K562 (cell line): ENCODE measurements around the gene SERAC1. TPM values are rescaled to one million over a fixed set of nuclear protein-coding genes. Genes with fewer than 3 reads are reported as not detected.

Experiments
- ATAC-seq: fragments of 200-7000 bp; cut with Tn5 transposase; 3 replicates; pipeline ENCODE4 v1.9.1; 2020; ENCODE audit warnings: moderate library complexity
- Bru-seq: library from RNA; stranded (reverse); fragments of 400-500 nt; gene quantifications from one replicate; lab custom pipeline; 2021; lab: Mats Ljungman, UMichigan
- BruChase-seq, 2 experiments: library from RNA; stranded (reverse); fragments of 400-500 nt; gene quantifications; one replicate each; lab custom pipeline; 2021; lab: Mats Ljungman, UMichigan
- BruUV-seq: library from RNA; stranded (reverse); fragments of 400-500 nt; replicated peaks from 2 replicates; lab custom pipeline; 2021; lab: Mats Ljungman, UMichigan
- CTCF ChIA-PET: fragments of 300-600 bp; formaldehyde crosslinking; extraction: SDS; loops from one replicate; lab custom pipeline; 2021; ENCODE audit warnings: low intra/inter-chr PET ratio; lab: Yijun Ruan, JAX
- POLR2A ChIA-PET: fragments of 300-600, 350-650 bp; sonication (Branson Sonifier 250); formaldehyde crosslinking; extraction: SDS; loops from one replicate; lab custom pipeline; 2021; ENCODE audit warnings: antibody characterized with exemption, inconsistent platforms; lab: Yijun Ruan, JAX
- DNase-seq, 4 experiments: peaks; one replicate each; pipeline versions ENCODE4 v3.0.0 to v3.0.0-alpha.2; 2011 to 2018; ENCODE audit warnings: low spot score in 3 of 4, mixed read lengths in 3 of 4; ENCODE audit errors: extremely low read depth in 1 of 4
- FAIRE-seq: peaks from 2 replicates; lab custom pipeline; 2011; peaks lifted over from hg19 to GRCh38; lab: Jason Lieb, UNC
- H2AFZ ChIP-seq: 2 replicates; pipeline ENCODE4 v1.6.0; 2011; ENCODE audit warnings: low read depth, low read length, control low read depth, inconsistent platforms
- H3K27ac ChIP-seq: fragments of 200-600 bp; 3 replicates; pipeline ENCODE4 v1.8.0; 2011; ENCODE audit warnings: low read depth, mild to moderate bottlenecking, control low read depth, inconsistent platforms, low read length, moderate library complexity, mixed read lengths; ENCODE audit errors: extremely low read depth
- H3K27me3 ChIP-seq, 2 experiments: fragments of 300-600 bp in 1 of 2; 2 replicates in 1 of 2; 3 replicates in 1 of 2; pipeline versions ENCODE4 v1.6.0 to v1.8.0; 2011; ENCODE audit warnings: inconsistent platforms in 2 of 2, low read length in 2 of 2, mild to moderate bottlenecking in 1 of 2, mixed read lengths in 1 of 2, moderate library complexity in 1 of 2; ENCODE audit not compliant: control insufficient read depth in 2 of 2, insufficient read depth in 2 of 2
- H3K36me3 ChIP-seq: fragments of 300-600 bp; 3 replicates; pipeline ENCODE4 v1.8.0; 2011; ENCODE audit warnings: mild to moderate bottlenecking, low read length, inconsistent platforms; ENCODE audit not compliant: control insufficient read depth, insufficient read depth
- H3K4me1 ChIP-seq, 2 experiments: fragments of 200-600 bp in 1 of 2; replicated peaks in 1 of 2; 2 replicates in 1 of 2; 3 replicates in 1 of 2; pipeline versions ENCODE4 v1.5.1 to v1.8.0; 2011; ENCODE audit warnings: inconsistent platforms in 2 of 2, low read length in 2 of 2, mild to moderate bottlenecking in 1 of 2, mixed read lengths in 1 of 2, moderate library complexity in 1 of 2; ENCODE audit not compliant: control insufficient read depth in 2 of 2, insufficient read depth in 2 of 2
- H3K4me2 ChIP-seq: 2 replicates; pipeline ENCODE4 v1.6.1; 2011; ENCODE audit warnings: low read length, control low read depth, inconsistent platforms, mixed read lengths; ENCODE audit not compliant: insufficient read depth
- H3K4me3 ChIP-seq: fragments of 200-600 bp; sonication (generic), shearing (Covaris generic); 2 replicates; pipeline ENCODE4 v1.5.1; 2016; ENCODE audit warnings: control low read depth, inconsistent platforms
- H3K79me2 ChIP-seq: fragments of 200-600 bp; 3 replicates; pipeline ENCODE4 v1.8.0; 2011; ENCODE audit warnings: low read length, inconsistent platforms; ENCODE audit not compliant: control insufficient read depth, insufficient read depth
- H3K9ac ChIP-seq, 2 experiments: 2 replicates each; pipeline versions ENCODE4 v1.6.0 to v1.6.1; 2011; ENCODE audit warnings: low read depth in 2 of 2, low read length in 2 of 2, control low read depth in 1 of 2, inconsistent platforms in 1 of 2, mild to moderate bottlenecking in 1 of 2, mixed read lengths in 1 of 2; ENCODE audit not compliant: insufficient read depth in 1 of 2
- H3K9me1 ChIP-seq: one replicate; pipeline ENCODE4 v1.6.0; 2011; ENCODE audit warnings: inconsistent platforms, mild to moderate bottlenecking, low read length, moderate library complexity; ENCODE audit not compliant: control insufficient read depth, insufficient read depth
- H3K9me3 ChIP-seq: replicated peaks from 2 replicates; pipeline ENCODE4 v1.5.1; 2011; ENCODE audit warnings: low read depth, low read length, inconsistent platforms; ENCODE audit not compliant: control insufficient read depth, insufficient read depth
- H4K20me1 ChIP-seq: replicated peaks from 2 replicates; pipeline ENCODE4 v1.6.1; 2011; ENCODE audit warnings: low read length, inconsistent platforms, mixed read lengths; ENCODE audit not compliant: control insufficient read depth, insufficient read depth
- CTBP1 ChIP-seq: fragments of 450-650 bp; IDR thresholded peaks from 2 replicates; pipeline ENCODE4 v1.6.1; 2016; ENCODE audit warnings: borderline replicate concordance
- EGR1 ChIP-seq: fragments of 450-650 bp; conservative IDR thresholded peaks from 2 replicates; pipeline ENCODE4 v1.6.1; 2017; ENCODE audit warnings: mild to moderate bottlenecking
- EZH2 ChIP-seq: IDR thresholded peaks from 2 replicates; pipeline ENCODE4 v1.6.1; 2012; ENCODE audit warnings: low read depth, mild to moderate bottlenecking, inconsistent platforms, low read length, borderline replicate concordance
- FOXK2 ChIP-seq, 2 experiments: fragments of 450-650 bp; IDR thresholded peaks in 1 of 2; conservative IDR thresholded peaks in 1 of 2; 2 replicates each; pipeline ENCODE4 v1.6.1; 2016; ENCODE audit warnings: low read depth in 2 of 2, mild to moderate bottlenecking in 1 of 2
- FOXP4 ChIP-seq: sonication (generic); formaldehyde crosslinking; IDR thresholded peaks from 2 replicates; pipeline ENCODE4 v1.8.0; 2022; ENCODE audit warnings: mild to moderate bottlenecking, missing genetic modification reagents, borderline replicate concordance
- NELFE ChIP-seq: IDR thresholded peaks from 2 replicates; pipeline ENCODE4 v1.6.1; 2011; ENCODE audit warnings: mild to moderate bottlenecking; ENCODE audit not compliant: insufficient read depth, insufficient read length
- POLR2B ChIP-seq: fragments of 450-650 bp; IDR thresholded peaks from 2 replicates; pipeline ENCODE4 v1.6.1; 2018; ENCODE audit warnings: low read depth; ENCODE audit not compliant: partially characterized antibody
- RBBP5 ChIP-seq: fragments of 200-600 bp; sonication (generic); IDR thresholded peaks from 2 replicates; pipeline ENCODE4 v1.6.1; 2012; ENCODE audit warnings: borderline replicate concordance, mild to moderate bottlenecking, low read length, control low read depth, inconsistent platforms; ENCODE audit not compliant: insufficient read depth, poor library complexity, severe bottlenecking
- SRF ChIP-seq, 2 experiments: fragments of 250-450, 450-650 bp in 1 of 2; sonication (Bioruptor Pico) in 1 of 2; sonication (generic) in 1 of 2; formaldehyde crosslinking; IDR thresholded peaks; 2 replicates each; pipeline versions ENCODE4 v1.5.0 to v1.5.1; 2020 to 2022; ENCODE audit warnings: mild to moderate bottlenecking in 1 of 2, missing genetic modification reagents in 1 of 2
- UBTF ChIP-seq, 2 experiments: IDR thresholded peaks; 2 replicates each; pipeline ENCODE4 v1.6.1; 2012; ENCODE audit warnings: improper control_type of control experiment in 2 of 2, low read depth in 2 of 2, low read length in 2 of 2, borderline replicate concordance in 1 of 2
- USF1 ChIP-seq: sonication (generic); formaldehyde crosslinking; IDR thresholded peaks from 2 replicates; pipeline ENCODE4 v1.9.0; 2022; ENCODE audit warnings: mild to moderate bottlenecking, missing genetic modification reagents
- ZNF311 ChIP-seq: fragments of 250-450 bp; sonication (Bioruptor Pico); IDR thresholded peaks from 2 replicates; pipeline ENCODE4 v1.4.0; 2020; ENCODE audit warnings: mild to moderate bottlenecking, moderate library complexity
- ZNF551 ChIP-seq: fragments of 250-450 bp; sonication (Bioruptor Pico); IDR thresholded peaks from 2 replicates; pipeline ENCODE4 v1.5.0; 2021; ENCODE audit warnings: mild to moderate bottlenecking, moderate library complexity
- WGBS: fragments of 100-300 bp; shearing (Covaris generic); methylation state at CpG from one replicate; pipeline ENCODE4 v1.1.6; 2016; ENCODE audit warnings: low coverage, mixed read lengths; ENCODE audit not compliant: insufficient coverage; ENCODE audit errors: missing lambda C conversion rate; 5-methylcytosine and 5-hydroxymethylcytosine counted together
- in situ Hi-C: fragments of 300-500 bp; cut with MboI; formaldehyde crosslinking; loops from 4 replicates; pipeline ENCODE4 v1.15.0; 2018; ENCODE audit warnings: inconsistent platforms, mixed read lengths
- intact Hi-C: fragments of 100-400 bp; cut with micrococcal nuclease; formaldehyde crosslinking; loops from 2 replicates; pipeline ENCODE4 v1.14.2; 2022
- long read RNA-seq, 3 experiments: library from polyadenylated mRNA in 2 of 3; library from RNA in 1 of 3; unstranded in 2 of 3; stranded (forward) in 1 of 3; transcript quantifications; one replicate each; pipeline ENCODE4 v2.0.0, GENCODE V29; 2019 to 2022
- polyA minus RNA-seq, 3 experiments: library from RNA; depleted of rRNA, polyadenylated mRNA; stranded (reverse); fragments of >200 nt; gene quantifications; 2 replicates each; pipeline ENCODE4 v1.2.3, GENCODE V29; 2011
- polyA plus RNA-seq, 8 experiments: library from polyadenylated mRNA; depleted of rRNA in 4 of 8; stranded (reverse) in 5 of 8; unstranded in 3 of 8; fragments of >200 nt; fragmentation: Nextera tagmentation in 2 of 8; fragmentation: Illumina TruSeq in 1 of 8; extraction: Ambion mirVana in 2 of 8; extraction: Trizol in 1 of 8; gene quantifications; 2 replicates each; pipeline versions ENCODE4 v1.2.1 to v1.2.3, GENCODE V29; 2011 to 2014; ENCODE audit warnings: inconsistent platforms in 1 of 8, missing spikeins in 1 of 8
- total RNA-seq, 7 experiments: library from RNA; depleted of rRNA in 6 of 7; stranded (reverse); fragments of >200 nt in 6 of 7; fragmentation: Illumina TruSeq in 2 of 7; extraction: Trizol in 2 of 7; gene quantifications; 2 replicates each; pipeline versions ENCODE4 v1.2.1 to v1.2.3, GENCODE V29; 2011 to 2021; ENCODE audit warnings: low replicate concordance in 1 of 7

Gene SERAC1
- total RNA-seq (2011; cell fraction: chromatin; rRNA removed; ENCODE audit: low replicate concordance) = 4.6 and 10.9 TPM in 2 replicates
- 2.8 and 3.8 TPM in 2 replicates for total RNA-seq (2011; cell fraction: nucleolus; rRNA removed)
- 5.1 and 11.2 TPM in 2 replicates for total RNA-seq (2011; cell fraction: nucleoplasm; rRNA removed)
- 2.2 and 2.8 TPM in 2 replicates for total RNA-seq (2014; rRNA removed)
- total RNA-seq (2014; rRNA removed; fragmentation: Illumina TruSeq; extraction: Trizol) = 3.5 and 4.4 TPM in 2 replicates
- 2.9 and 3.6 TPM in 2 replicates for total RNA-seq (2015; rRNA removed; fragmentation: Illumina TruSeq; extraction: Trizol)
- 2.6 and 4.2 TPM in 2 replicates for total RNA-seq (2021)
- polyA plus RNA-seq (2011; rRNA removed) = 4.8 and 6.2 TPM in 2 replicates
- 1.7 and 3.1 TPM in 2 replicates for polyA plus RNA-seq (2011; cell fraction: cytosol; rRNA removed)
- polyA plus RNA-seq (2011; cell fraction: nucleus; rRNA removed) = 4.4 and 5.3 TPM in 2 replicates
- polyA plus RNA-seq (2012) = 2.8 and 3.8 TPM in 2 replicates
- 3.1 and 3.3 TPM in 2 replicates for polyA plus RNA-seq (2014; fragmentation: Illumina TruSeq; extraction: Trizol)
- 1 to 10 TPM; 1.8 to 2.0 TPM for polyA plus RNA-seq (2014; fragmentation: Nextera tagmentation; extraction: Ambion mirVana)
- 2.2 and 3.4 TPM in 2 replicates for polyA plus RNA-seq (2014; rRNA removed)
- 6.8 and 7.7 TPM in 2 replicates for polyA minus RNA-seq (2011; rRNA and poly(A)+ RNA removed)
- polyA minus RNA-seq (2011; cell fraction: cytosol; rRNA and poly(A)+ RNA removed) = 2.6 and 2.9 TPM in 2 replicates
- polyA minus RNA-seq (2011; cell fraction: nucleus; rRNA and poly(A)+ RNA removed) = 3.4 and 5.3 TPM in 2 replicates
- Bru-seq, nascent RNA = percentile 52 among the genes with signal in this experiment
- percentile 55 among the genes with signal in this experiment for BruChase-seq, experiment 1, labeled RNA remaining after a 2-hour chase
- percentile 57 among the genes with signal in this experiment for BruChase-seq, experiment 2, labeled RNA remaining after a 6-hour chase
- long read RNA-seq, experiment 1, transcript SERAC1-202 (17 exons, 3,940 nt) = major isoform, 5 of 14 reads
- long read RNA-seq, experiment 1, partial matches to known transcripts = 3 of 14 reads
- long read RNA-seq, experiment 1, other reads (novel, unspliced or antisense) = 4 of 14 reads
- long read RNA-seq, experiment 2, partial matches to known transcripts = 2 of 5 reads
- long read RNA-seq, experiment 2, other reads (novel, unspliced or antisense) = 3 of 5 reads
- long read RNA-seq, experiment 3 = 0 reads

GRCh38 chr6:158168040-158168289, at the start of gene SERAC1:
SERAC1 (minus strand) TSS chr6:158168262; CDS start chr6:158158363, 9,899 bp downstream.
- peaks cover 0 to 16% of the 10 kb centered on the region in 2 experiments; a peak in 2 of 5 replicates for H3K4me1 ChIP-seq
- ATAC-seq = peak; percentile 84
- BruUV-seq = no TSS peak
- CTCF ChIA-PET = no interaction called here
- WGBS = 0% methylated on average over 16 of the region's 29 CpGs
- H3K27ac ChIP-seq = peak within 1 kb of the TSS; percentile 96
- no peaks in the 10 kb centered on the region for H3K79me2 ChIP-seq
- H2AFZ ChIP-seq = peak within 1 kb of the TSS; percentile 92
- intact Hi-C loops (no loop called here), in situ Hi-C loops (no loop called here)
- DNase-seq = no peak
- peaks cover 7% of the 10 kb centered on the region; the same call in 2 of the 3 replicates for H3K36me3 ChIP-seq
- POLR2A ChIA-PET = interaction anchor here (0.7 kb wide), 1 partner anchor 15 kb away, joined by 3 read pairs; no protein-coding TSS in a partner anchor
- H3K9me3 ChIP-seq = no peaks in the 10 kb centered on the region
- no peak for FAIRE-seq
- H3K9me1 ChIP-seq = no peaks in the 10 kb centered on the region
- no peaks in the 10 kb centered on the region for H4K20me1 ChIP-seq
- no peaks in the 10 kb centered on the region for H3K27me3 ChIP-seq
- peak within 1 kb of the TSS; percentile 98 for H3K4me2 ChIP-seq
- H3K4me3 ChIP-seq = peak within 1 kb of the TSS; percentile 79
- peak within 1 kb of the TSS; percentile 90 to 93 for H3K9ac ChIP-seq
- TF ChIP-seq ZNF551 (CRISPR knock-in tag) (no peak), RBBP5 (peak; percentile 53), EGR1 (peak; percentile 95), POLR2B (no peak), EZH2 (no peak), FOXK2 (conservative IDR thresholded peaks at IDR 0.05 in 1 of 2, IDR thresholded peaks at IDR 0.05 in 1 of 2; ENCODE audit: low read depth in 2 of 2) (no peak), ZNF311 (no peak), CTBP1 (no peak), SRF (CRISPR knock-in tag; IDR thresholded peaks at IDR 0.05) (no peak), UBTF (IDR thresholded peaks at IDR 0.05; ENCODE audit: borderline replicate concordance in 1 of 2, low read depth in 2 of 2, low read length in 2 of 2) (peak; percentile 13 to 62; a peak in 1 of 4 replicates), FOXP4 (CRISPR knock-in tag) (no peak), NELFE (no peak), USF1 (CRISPR knock-in tag) (peak; percentile 78)
